ENCODE results near the gene PDSS2.

The PDSS2 gene

DNA sequence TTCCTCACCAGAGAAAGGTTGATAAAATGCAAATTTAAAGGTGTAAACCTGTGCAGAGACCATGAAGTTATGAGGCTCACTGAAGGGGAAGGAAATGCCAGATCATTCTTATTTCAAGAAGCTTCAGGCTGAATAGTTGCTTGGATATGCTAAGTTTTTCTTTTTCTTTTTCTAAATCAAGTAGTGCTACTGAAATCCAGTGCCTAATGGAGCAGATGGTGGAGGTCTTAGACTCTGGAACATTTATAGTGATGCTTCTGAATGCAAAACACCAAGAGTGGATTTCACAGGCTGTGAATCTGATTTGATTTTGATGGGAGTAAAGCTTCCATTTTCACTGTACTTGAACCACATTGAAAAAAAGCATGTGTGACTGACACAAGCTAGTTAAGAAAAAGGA, 192.8 kb downstream of the PDSS2 start:
- DNase-seq (ENCODE audit: low read depth), result no peak

DNA sequence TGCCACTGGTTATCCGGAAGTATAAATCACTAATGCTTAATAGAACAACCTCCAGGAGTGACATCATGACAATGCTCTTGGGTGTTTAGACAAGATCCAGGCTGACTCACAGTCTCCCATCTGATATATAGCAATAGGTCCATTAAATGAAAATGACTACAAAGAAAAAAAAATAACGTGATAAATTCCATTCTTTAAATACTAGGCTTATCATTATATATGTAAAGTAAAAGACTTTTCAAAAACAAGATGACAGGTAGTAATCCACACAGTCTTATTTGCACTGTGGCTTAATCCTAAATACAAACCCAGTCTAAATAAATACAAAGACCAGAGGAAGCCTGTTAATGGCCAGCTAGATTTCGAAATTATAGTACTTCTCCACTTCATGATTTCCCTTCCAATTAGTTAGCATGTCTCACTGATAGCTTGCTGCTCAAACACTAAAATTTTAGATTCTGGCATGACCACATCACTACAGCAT, 195.0 kb downstream of the PDSS2 start:
- DNase-seq (ENCODE audit: low read depth), result no peak

DNA sequence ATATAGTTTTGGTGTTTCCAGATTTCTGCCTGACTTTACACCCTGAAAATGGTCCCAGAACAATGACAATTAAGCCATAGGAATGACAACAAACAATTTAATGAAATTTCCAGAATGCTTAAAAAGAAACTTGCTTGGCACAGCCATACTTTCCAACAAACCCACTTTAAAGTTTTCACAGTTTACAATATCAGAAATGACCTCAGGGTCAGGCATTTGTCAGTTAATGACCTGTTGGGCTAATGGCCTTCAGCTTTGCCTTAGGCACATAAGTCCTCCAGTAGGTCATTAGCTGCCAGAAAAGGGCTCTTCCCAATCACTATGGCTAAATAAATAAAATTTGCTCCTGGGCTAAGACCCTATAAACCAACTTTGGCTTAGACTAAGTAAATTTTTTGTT, 199.4 kb downstream of the PDSS2 start:
- no peak for DNase-seq (ENCODE audit: low read depth)

DNA sequence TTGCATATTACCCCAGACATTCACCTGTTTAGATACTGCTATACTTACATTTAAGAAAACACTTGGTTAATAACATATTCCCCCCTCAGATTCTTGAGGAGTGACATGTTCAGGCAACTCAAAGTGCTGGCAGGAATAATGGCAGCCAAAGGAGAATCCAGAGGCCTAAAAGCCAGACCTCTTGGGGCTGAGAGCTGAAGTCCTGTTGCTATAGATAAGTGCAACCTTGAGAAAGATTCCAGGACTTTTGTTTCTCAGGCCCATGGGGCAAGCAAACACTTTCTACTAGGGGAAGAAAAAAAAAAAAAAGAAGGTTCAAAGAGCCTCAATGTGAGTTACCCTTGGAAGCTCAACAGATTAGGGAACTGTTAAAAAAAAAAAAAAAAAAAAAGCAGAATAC, 211.2 kb downstream of the PDSS2 start:
- DNase-seq (ENCODE audit: low read depth), result no peak

DNA sequence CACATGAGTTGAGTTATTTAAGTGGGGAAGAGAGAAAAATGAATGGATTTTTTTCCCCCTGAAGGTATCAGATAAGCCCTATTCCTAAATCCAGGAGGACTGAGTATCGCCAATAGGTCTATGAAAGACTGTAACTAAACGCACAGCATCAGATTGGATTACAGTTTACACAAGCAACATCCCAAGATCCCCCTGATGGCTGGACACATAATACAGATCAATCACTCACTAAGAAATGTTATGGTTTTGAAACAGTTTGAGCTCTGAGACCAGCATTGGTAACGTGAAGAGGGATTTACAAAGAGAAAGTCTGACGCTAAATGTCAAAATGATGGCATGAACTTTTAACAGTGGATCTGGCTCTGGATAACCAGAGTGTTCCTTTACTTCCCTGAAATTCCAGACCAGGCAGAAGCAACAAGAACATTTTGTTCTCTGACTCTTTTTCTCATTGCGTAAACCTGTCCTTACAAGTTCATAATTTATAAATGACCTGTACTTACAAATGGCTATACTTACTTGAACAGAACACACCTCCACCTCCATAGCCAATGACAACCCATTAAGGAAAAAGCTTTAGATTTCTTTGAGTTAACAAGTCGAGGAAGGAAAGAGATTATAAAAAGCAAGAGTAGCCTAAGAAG, 212.3 kb downstream of the PDSS2 start:
- no peak for DNase-seq (ENCODE audit: low read depth)

DNA sequence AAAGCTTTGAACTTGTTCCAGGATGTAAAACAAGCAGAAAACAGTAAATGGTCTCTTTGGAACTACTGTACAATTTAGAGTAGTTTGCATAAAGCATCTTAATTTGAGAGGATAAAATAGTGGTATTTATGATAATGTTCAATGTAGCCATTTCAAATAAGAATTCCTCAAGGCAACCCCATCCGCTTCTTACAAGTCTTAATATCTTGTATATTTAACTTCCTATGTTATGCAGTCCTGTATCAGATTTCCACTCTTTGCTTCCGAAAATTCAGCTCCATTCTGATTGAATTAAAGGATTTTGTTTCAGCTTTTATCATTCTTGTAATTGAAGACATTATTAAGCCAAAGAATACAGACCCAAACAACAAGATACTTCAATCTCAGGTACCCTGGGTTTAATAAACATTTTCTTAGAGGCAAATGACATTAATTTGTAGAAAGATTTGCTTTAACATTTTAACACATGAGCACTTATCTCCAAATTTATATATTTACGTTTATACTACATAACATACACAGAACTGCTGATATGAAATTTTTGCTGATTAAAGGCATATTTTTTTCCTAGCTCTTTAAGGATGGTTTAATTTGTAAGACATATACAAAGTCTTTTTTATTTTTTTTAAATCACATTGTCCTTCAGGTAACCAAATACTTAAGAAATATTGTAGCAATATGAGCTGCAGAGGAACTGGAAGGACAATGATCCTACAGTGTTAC, 213.0 kb downstream of the PDSS2 start:
- no peak for DNase-seq (ENCODE audit: low read depth)

DNA sequence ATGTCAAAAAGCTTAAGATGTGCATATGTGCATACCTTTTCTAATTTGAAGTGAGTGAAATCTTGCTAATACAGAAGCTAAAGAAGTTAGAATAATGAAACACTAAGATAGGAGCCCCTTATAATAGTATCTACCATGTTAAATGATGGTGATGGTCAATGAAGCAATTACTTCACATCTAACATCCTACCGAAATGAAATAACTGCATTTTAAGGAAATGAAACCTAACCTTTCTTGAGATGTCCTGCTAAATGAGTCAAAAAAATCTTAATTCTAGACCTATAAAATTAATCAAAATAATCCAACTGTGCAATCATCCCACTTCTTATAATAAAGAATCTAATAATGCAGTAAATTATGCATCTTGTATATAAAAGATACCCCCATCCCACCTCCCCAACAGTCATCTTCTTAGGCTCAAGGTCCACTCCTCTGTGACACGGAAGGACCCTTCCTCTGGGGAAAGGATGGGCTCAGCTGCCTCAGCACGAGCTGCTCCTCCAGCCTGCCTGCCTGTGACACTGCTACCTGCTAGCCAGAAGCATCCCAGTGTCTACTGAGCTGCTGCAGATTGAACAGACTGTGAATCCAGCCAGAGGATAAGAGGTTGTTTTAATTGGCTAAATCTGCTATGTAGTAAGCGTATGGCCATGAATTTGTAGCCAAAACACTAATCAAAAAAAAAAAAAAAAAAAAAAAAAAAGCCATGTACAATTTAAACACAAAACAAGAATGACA, 214.5 kb downstream of the PDSS2 start:
- DNase-seq (ENCODE audit: low read depth), result no peak

DNA sequence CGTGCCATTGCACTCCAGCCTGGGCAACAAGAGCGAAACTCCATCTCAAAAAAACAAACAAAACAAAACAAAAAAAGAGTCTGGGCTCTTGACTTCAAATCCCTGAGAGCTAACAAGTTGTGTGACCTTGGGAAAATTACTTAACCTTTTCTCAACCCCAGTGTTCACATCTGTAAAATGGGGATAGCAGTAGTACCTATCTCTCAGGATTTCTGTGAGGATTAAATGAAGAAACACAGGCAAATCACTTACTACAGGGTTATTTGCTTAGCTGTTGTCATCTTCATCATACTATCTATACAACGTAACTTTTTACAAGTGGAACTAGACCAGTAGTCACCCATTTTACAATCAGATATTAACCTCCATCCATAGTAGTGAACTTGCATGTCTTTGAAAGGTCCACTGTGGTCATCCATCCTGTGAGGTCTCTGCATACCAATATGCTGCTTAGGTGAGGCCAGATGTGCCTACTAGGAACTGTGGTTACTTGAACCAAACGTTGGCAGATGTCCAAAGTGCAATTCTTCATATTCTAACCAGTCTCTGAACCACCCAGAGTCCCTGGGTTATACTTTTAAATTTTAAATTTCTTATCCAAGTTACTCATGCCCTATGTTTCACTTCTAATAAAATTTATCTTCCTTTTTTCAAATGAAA, 215.2 kb downstream of the PDSS2 start:
- no peak for DNase-seq (ENCODE audit: low read depth)

DNA sequence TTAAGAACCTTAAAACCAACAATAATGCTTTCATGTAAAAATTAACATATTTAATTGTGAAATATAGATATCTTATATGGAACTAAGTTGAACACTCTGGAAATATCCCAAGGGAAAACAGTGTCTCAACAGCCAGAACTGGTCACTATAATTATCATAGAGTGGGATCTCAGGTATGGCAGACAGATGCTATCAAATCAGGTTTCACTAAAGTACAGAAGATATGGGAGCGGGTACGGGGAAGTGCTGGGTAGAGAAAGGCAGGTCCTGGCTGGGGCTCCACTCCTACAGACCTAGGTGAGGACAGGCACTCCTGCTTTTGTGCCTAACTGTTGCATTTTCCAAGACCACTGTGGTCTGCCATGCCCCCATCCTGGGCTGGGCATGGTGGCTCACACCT, 215.9 kb downstream of the PDSS2 start:
- no peak for DNase-seq (ENCODE audit: low read depth)

DNA sequence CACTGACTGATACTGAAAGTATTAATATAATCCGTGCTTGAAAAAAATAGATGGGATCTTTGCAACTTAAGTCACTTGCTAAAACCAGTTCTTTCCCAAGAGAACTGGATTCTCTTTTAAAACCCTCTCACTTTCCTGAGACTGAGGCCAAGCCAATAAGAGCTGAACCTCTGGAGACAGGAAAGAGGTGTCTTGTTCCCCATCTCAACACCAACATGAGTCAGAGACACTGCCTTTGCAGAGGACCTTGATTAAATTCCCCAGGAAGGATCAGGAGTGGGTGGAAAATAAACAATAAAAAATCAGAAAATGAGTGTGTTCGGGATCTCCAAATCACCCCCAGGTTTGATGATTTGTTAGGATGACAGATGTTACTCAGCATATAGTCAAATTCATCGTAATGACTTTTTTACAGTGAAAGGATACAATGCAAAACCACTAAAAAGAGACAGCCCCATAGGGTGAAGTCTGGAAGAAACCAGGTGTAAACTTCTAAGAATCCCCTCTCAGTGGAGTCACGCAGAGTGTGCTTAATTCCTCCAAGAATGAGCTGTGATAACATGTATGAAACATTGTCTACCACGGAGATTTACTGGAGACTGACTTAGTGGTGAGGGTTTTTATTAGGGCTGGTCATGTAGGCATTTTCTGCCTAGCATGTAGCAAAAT, 221.2 kb downstream of the PDSS2 start:
- no peak for DNase-seq (ENCODE audit: low read depth)

DNA sequence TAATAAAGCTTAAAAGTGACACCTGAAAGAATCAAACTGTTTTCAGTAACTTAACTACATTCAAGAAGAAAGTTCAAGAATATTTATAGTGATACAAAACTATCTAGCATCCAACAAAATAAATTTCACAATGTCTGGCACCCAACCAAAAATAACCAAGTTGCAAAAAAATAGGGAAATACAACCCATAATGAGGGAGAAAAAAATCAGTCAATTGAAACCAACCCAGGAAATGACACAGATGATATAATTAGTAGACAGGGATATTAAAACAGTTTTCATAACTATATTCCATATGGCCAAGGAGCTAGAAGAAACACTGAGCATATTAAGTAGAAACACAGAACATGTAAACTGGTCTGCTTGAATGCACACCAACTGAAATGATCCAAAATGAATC, 223.9 kb downstream of the PDSS2 start:
- DNase-seq (ENCODE audit: low read depth), result no peak

DNA sequence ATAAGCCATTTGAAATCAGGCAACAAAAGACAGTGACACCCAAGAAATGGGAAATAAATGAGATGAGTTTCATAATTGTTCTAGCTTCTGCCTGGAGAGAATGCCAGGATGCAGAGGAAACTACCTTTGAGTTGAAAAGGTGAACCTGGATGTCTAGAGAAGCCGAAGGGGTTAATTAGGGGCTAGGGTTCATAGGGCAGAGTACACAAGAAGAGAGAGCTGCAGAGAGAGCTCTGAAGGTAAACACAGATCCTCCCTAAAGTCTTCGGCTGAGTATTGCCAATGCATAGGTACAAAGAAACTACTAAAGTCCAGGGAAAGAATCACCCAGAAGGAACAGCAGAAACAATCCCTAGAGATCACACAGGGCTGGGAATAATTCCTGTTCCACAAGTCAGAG, 224.4 kb downstream of the PDSS2 start:
- DNase-seq (ENCODE audit: low read depth), result no peak

DNA sequence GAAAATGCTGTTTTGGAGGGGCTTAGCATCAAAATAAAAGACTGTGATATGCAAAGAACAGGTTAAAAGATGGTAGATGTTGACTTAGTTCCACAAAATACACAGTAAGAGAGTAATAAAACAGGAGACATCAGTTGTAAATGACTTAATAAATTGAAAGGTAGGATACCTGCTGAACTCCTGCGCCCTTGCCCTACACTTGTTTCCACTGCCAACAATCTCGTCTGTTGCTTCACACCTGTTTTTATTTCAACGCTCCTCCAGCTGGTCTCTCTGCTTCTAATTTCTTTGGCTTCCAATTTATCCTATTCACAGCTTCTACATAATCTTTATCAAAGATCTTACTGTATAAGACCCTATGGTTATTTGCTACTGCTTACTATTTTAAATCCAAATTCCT, 228.1 kb downstream of the PDSS2 start:
- DNase-seq (ENCODE audit: low read depth), result no peak

DNA sequence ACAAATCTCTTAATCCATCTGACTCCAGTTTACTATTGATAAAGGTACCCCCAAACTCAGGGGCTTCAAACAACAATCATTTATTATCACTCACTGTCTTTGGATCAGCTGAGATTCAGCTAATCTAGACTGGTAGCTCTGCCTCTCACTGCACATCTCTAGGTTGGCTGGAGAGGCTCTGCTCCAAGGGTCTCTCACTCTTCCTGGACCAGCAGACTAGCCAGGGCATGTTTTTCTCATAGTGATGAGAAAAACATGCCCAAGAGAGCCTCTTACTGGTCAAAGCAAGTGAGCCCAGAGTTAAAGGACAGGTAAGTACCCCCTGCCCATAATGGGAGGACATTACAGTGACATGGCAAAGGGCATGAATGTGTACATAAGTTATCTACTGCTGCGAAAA, 228.9 kb downstream of the PDSS2 start:
- DNase-seq (ENCODE audit: low read depth), result no peak

DNA sequence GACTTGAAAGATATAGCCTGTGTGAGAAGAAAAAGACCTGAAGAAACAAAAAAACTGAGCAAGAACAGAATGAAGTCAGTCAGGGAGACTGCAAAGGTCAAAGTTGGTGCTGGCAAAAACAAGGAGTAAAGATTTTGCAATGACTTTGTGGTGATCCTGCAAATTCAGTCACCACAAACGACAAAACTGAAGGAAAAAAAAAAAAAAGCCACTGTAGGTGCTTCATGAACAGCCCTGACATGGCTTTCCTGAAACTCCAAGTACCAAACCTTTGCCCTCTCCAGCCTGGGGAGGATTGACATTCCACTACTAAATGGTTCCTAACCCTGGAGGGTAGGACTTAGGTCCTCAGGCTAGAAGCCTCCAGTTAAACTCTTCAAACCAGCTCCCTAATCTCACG, 229.3 kb downstream of the PDSS2 start:
- no peak for DNase-seq (ENCODE audit: low read depth)

DNA sequence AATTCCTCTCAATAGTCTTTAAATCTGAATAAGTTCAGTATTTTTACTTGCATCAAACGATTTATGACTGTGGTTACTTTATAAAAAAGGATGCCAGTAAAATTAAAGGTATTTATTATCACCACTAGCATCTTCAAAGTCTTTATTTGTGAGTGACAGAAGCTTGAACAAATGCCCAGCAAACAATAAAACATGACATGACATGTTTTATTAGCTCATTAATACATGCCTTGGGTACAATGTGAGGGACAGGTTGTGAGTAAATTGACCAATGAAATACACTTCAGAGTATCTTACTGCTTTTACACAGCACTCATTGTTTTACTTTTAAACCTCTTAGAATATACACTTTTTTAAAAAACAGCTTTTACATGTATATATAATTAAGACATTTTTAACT, 230.6 kb downstream of the PDSS2 start:
- DNase-seq (ENCODE audit: low read depth), result no peak

DNA sequence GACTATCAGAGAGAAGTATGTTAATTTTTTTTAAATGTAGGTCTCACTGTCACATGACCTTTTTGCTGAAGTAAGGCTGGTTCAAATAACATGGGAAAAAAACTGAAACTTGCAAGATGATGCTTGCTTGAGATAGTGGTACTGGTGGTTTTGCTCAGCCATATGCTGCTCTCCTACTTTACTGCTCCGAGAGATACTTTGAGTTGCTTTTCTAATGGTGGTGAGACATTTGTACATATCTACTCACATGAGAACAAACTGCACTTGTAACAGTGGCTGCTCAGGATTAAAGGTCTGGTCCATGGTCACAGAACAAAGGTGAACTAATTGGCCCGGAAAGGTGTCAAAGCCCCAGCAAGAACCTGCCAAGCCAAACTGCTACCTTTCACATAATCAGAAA, 237.8 kb downstream of the PDSS2 start:
- no peak for DNase-seq (ENCODE audit: low read depth)

DNA sequence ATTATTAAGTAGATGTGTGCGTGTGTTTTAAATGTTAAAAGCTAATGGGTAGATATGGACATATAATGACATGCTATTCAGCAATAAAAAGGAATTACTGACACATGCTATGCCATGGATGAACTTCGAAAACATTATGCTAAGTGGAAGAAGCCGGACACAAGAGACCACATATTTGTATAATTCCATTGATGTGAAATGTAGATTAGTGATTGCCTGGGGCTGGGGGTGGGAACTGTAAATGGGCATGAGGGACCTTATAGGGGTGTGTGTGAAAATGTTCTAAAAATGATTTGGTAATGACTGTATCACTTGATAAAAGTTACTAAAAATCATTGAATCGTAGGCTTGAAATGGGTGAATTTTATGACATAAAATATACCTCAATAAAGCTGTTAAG, 239.5 kb downstream of the PDSS2 start:
- DNase-seq (ENCODE audit: low read depth), result no peak

DNA sequence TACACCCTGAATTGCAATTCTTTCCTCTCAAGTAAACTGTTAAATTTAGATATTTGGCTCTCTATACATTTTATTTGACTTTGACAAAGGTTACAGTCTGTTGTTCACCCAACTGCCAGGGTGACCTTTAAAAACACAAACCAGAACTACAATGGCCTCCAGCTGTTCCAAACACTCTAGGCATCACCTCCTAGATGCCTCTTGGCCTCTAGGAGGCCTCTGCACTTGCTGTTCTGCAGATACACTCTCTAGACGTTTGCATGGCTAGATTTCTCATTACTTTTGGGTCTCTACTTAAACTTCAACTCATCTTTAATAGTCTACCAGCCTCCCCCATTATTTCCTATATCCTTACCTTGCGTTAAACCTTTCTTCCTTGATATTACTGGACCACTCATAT, 241.2 kb downstream of the PDSS2 start:
- no peak for DNase-seq (ENCODE audit: low read depth)

DNA sequence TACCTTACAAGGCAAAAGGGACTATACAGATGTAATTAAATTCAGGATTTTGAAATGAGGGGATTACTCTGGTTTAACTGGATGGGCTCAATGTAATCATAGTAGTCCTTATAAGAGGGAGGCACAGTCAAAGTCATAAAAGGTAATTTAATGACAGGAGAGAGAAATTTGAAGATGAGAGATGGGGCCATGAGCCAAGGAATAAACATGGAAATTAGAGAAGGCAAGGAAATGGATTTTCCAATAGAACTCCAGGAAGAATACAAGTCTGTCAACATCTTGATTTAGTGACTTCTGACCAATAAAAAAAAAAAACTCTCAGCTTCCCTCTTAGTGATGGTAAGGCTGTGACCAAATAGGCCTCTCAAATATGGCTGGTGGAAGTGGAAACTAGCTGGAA, 242.1 kb downstream of the PDSS2 start:
- DNase-seq (ENCODE audit: low read depth), result no peak

DNA sequence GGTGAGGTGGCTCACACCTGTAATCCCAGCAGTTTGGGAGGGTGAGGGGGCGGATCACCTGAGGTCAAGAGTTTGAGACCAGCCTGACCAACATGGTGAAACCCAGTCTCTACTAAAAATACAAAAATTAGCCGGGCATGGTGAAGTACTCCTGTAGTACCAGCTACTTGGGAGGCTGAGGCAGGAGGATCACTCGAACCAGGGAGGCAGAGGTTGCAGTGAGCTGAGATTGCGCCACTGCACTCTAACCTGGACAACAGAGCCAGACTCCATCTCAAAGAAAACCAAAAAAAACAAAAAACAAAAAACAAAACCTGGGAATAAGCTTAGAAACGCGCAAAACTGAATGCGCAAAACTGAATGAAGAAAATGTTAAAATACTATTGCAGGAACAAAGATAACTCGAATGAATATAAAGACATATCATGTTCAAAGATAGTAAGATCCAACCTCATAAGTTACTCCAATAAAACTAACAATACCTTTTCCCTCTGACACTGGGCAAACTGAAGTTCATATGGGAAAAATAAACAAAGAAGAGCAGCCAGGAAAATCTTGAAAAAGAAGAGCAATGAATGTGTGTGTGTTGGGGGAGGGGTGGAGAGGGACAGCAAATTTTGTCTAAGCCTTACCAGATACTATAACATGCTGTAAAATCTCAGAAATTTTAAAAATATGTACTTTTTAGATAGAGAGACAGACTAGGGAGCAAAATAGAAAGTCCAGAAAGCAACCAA, 243.0 kb downstream of the PDSS2 start:
- no peak for DNase-seq (ENCODE audit: low read depth)

DNA sequence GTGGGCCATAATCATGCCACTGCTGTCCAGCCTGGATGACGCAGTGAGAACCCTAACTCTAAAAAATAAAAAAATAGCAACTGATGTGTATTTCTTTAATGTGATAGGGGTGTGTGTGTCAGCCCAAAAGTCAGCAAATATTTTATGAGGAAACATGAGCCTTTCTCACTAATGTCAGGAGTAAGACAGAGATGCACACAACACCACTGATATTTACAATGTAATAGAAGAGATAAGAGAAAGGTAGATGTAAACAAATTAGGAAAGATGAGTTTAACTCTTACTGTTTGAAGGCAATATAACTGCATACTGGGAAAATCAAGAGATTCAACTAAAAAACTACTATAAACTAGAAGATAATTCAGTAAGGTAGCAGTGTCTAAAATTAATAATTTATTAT, 244.0 kb downstream of the PDSS2 start:
- no peak for DNase-seq (ENCODE audit: low read depth)
